ENCODE results near the gene CNBP.

DNA sequence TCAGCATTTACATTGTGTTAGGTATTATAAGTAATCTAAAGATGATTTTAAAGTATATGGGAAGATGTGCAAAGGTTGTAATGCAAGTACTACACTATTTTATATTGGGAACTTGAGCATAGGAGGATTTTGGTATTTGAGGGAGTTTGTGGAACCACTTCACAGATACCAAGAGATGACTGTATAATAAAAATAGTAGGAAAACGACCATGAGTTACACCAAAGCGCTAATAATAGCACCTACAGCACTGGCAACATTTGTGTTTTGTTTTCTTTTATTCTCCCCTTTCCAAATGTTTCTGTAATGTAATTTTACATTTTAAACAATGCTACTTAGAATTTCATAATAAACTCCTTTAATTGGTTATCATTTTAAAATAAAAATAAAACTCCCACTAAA, 10.5 kb downstream of the CNBP start:
- TF ChIP-seq, protein P1, sequence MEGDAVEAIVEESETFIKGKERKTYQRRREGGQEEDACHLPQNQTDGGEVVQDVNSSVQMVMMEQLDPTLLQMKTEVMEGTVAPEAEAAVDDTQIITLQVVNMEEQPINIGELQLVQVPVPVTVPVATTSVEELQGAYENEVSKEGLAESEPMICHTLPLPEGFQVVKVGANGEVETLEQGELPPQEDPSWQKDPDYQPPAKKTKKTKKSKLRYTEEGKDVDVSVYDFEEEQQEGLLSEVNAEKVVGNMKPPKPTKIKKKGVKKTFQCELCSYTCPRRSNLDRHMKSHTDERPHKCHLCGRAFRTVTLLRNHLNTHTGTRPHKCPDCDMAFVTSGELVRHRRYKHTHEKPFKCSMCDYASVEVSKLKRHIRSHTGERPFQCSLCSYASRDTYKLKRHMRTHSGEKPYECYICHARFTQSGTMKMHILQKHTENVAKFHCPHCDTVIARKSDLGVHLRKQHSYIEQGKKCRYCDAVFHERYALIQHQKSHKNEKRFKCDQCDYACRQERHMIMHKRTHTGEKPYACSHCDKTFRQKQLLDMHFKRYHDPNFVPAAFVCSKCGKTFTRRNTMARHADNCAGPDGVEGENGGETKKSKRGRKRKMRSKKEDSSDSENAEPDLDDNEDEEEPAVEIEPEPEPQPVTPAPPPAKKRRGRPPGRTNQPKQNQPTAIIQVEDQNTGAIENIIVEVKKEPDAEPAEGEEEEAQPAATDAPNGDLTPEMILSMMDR (IDR thresholded peaks at IDR 0.05): no peak
- no peak for TF ChIP-seq POLR2A (IDR thresholded peaks at IDR 0.05)

All from thyroid gland (tissue), 4 donors.